H1 (cell line): ENCODE measurements around the gene MORC4. TPM values are rescaled to one million over a fixed set of nuclear protein-coding genes. Genes with fewer than 3 reads are reported as not detected.

Source experiments
- CTCF ChIA-PET: fragments of 300-600 bp; sonication (Branson Sonifier 250); formaldehyde crosslinking; loops from one replicate; lab custom pipeline; 2021; ENCODE audit not compliant: partially characterized antibody; lab: Charles Lee
- POLR2A ChIA-PET: fragments of 300-600 bp; sonication (Branson Sonifier 250); formaldehyde crosslinking; loops from one replicate; lab custom pipeline; 2021; ENCODE audit warnings: inconsistent platforms; ENCODE audit not compliant: partially characterized antibody; lab: Charles Lee
- DNase-seq, 2 experiments: peaks; one replicate each; pipeline versions ENCODE4 v3.0.0 to v3.0.0-alpha.2; 2010 to 2022; ENCODE audit warnings: low spot score in 2 of 2, low read depth in 1 of 2, mixed read lengths in 1 of 2
- FAIRE-seq: peaks from 2 replicates; lab custom pipeline; 2011; peaks lifted over from hg19 to GRCh38; lab: Jason Lieb, UNC
- H2AFZ ChIP-seq: 2 replicates; pipeline ENCODE4 v1.8.1; 2012; ENCODE audit warnings: low read length, inconsistent platforms
- H2AK5ac ChIP-seq: 2 replicates; pipeline ENCODE4 v1.6.1; 2013; ENCODE audit warnings: low read depth, low read length
- H2BK120ac ChIP-seq: replicated peaks from 2 replicates; pipeline ENCODE3; 2013; ENCODE audit warnings: low read depth, low read length, inconsistent platforms
- H2BK12ac ChIP-seq: 2 replicates; pipeline ENCODE4 v1.6.1; 2013; ENCODE audit warnings: low read depth, low read length
- H2BK15ac ChIP-seq: 2 replicates; pipeline ENCODE4 v1.6.1; 2013; ENCODE audit warnings: low read length
- H2BK20ac ChIP-seq: 2 replicates; pipeline ENCODE4 v1.6.1; 2013; ENCODE audit warnings: low read length
- H2BK5ac ChIP-seq: 2 replicates; pipeline ENCODE4 v1.6.1; 2013; ENCODE audit warnings: low read depth, low read length
- H3K14ac ChIP-seq: 2 replicates; pipeline ENCODE4 v1.6.1; 2013; ENCODE audit warnings: inconsistent platforms; ENCODE audit not compliant: insufficient read length
- H3K18ac ChIP-seq: 2 replicates; pipeline ENCODE4 v1.6.1; 2013; ENCODE audit warnings: low read length; ENCODE audit errors: extremely low read depth
- H3K23ac ChIP-seq: 2 replicates; pipeline ENCODE4 v1.6.1; 2013; ENCODE audit warnings: inconsistent platforms; ENCODE audit not compliant: insufficient read length
- H3K23me2 ChIP-seq: 2 replicates; pipeline ENCODE4 v1.6.1; 2013; ENCODE audit warnings: low read depth, low read length
- H3K27ac ChIP-seq: 2 replicates; pipeline ENCODE4 v1.6.1; 2011; ENCODE audit warnings: low read depth, low read length, inconsistent platforms
- H3K27me3 ChIP-seq, 4 experiments: replicated peaks in 1 of 4; 1 replicate in 1 of 4; 2 replicates in 3 of 4; pipeline versions ENCODE4 v1.6.1 to v1.8.1; 2011 to 2013; ENCODE audit warnings: low read length in 3 of 4, mild to moderate bottlenecking in 3 of 4, inconsistent platforms in 2 of 4, mixed read lengths in 2 of 4, moderate library complexity in 1 of 4; ENCODE audit not compliant: control insufficient read depth in 3 of 4, insufficient read depth in 3 of 4; ENCODE audit errors: extremely low read depth in 1 of 4
- H3K36me3 ChIP-seq, 4 experiments: 2 replicates each; pipeline versions ENCODE4 v1.6.1 to v1.8.1; 2011 to 2013; ENCODE audit warnings: mild to moderate bottlenecking in 4 of 4, low read length in 3 of 4, moderate library complexity in 2 of 4, control low read depth in 1 of 4, inconsistent platforms in 1 of 4; ENCODE audit not compliant: insufficient read depth in 4 of 4, control insufficient read depth in 2 of 4
- H3K4ac ChIP-seq: replicated peaks from 2 replicates; pipeline ENCODE3; 2013; ENCODE audit warnings: low read length, low read depth, mixed read lengths, inconsistent platforms; ENCODE audit not compliant: insufficient read length
- H3K4me1 ChIP-seq, 4 experiments: replicated peaks in 1 of 4; 1 replicate in 1 of 4; 2 replicates in 3 of 4; pipeline versions ENCODE4 v1.6.1 to v1.8.1; 2011 to 2013; ENCODE audit warnings: low read length in 3 of 4, inconsistent platforms in 2 of 4, mixed read lengths in 1 of 4; ENCODE audit not compliant: insufficient read depth in 4 of 4, control insufficient read depth in 3 of 4
- H3K4me2 ChIP-seq, 2 experiments: 2 replicates each; pipeline versions ENCODE4 v1.6.1 to v1.8.1; 2011 to 2013; ENCODE audit warnings: low read depth in 2 of 2, low read length in 2 of 2, control low read depth in 1 of 2, inconsistent platforms in 1 of 2, mild to moderate bottlenecking in 1 of 2; ENCODE audit not compliant: insufficient read depth in 1 of 2
- H3K4me3 ChIP-seq, 4 experiments: fragments of 200-600, 300-600 bp in 1 of 4; sonication (generic), shearing (Covaris generic), sonication (Bioruptor Twin) in 1 of 4; 2 replicates each; pipeline versions ENCODE4 v1.5.1 to v1.8.1; 2011 to 2016; ENCODE audit warnings: low read length in 4 of 4, low read depth in 3 of 4, control low read depth in 2 of 4, inconsistent platforms in 2 of 4, mild to moderate bottlenecking in 2 of 4, mixed read lengths in 1 of 4, moderate library complexity in 1 of 4; ENCODE audit not compliant: insufficient read depth in 2 of 4; ENCODE audit errors: extremely low read depth in 1 of 4
- H3K56ac ChIP-seq: replicated peaks from 2 replicates; pipeline ENCODE3; 2013; ENCODE audit warnings: low read depth, mild to moderate bottlenecking, mixed read lengths, low read length, inconsistent platforms; ENCODE audit not compliant: insufficient read length
- H3K79me1 ChIP-seq: 2 replicates; pipeline ENCODE4 v1.6.1; 2013; ENCODE audit warnings: low read depth, low read length, control low read depth
- H3K79me2 ChIP-seq, 2 experiments: 2 replicates each; pipeline versions ENCODE4 v1.6.1 to v1.8.1; 2012 to 2013; ENCODE audit warnings: low read length in 2 of 2, mild to moderate bottlenecking in 2 of 2, inconsistent platforms in 1 of 2; ENCODE audit not compliant: insufficient read depth in 2 of 2, control insufficient read depth in 1 of 2
- H3K9ac ChIP-seq, 4 experiments: replicated peaks in 1 of 4; 1 replicate in 1 of 4; 2 replicates in 3 of 4; pipeline versions ENCODE4 v1.6.1 to v1.8.1; 2011 to 2013; ENCODE audit warnings: low read depth in 3 of 4, low read length in 3 of 4, control low read depth in 2 of 4, mild to moderate bottlenecking in 2 of 4, moderate library complexity in 2 of 4, inconsistent platforms in 1 of 4; ENCODE audit errors: extremely low read depth in 1 of 4
- H3K9me3 ChIP-seq, 2 experiments: 2 replicates each; pipeline versions ENCODE4 v1.6.1 to v1.8.1; 2012 to 2013; ENCODE audit warnings: mild to moderate bottlenecking in 2 of 2, moderate library complexity in 2 of 2, control low read depth in 1 of 2, inconsistent platforms in 1 of 2, low read depth in 1 of 2, low read length in 1 of 2, mixed read lengths in 1 of 2; ENCODE audit not compliant: insufficient read depth in 2 of 2
- H4K20me1 ChIP-seq, 2 experiments: replicated peaks in 1 of 2; 2 replicates each; pipeline versions ENCODE3 to v1.8.1; 2011 to 2013; ENCODE audit warnings: inconsistent platforms in 2 of 2, low read length in 2 of 2, mild to moderate bottlenecking in 1 of 2; ENCODE audit not compliant: insufficient read depth in 2 of 2, control insufficient read depth in 1 of 2
- H4K5ac ChIP-seq: 2 replicates; pipeline ENCODE4 v1.6.1; 2013; ENCODE audit warnings: low read length, low read depth, mixed read lengths, inconsistent platforms; ENCODE audit not compliant: insufficient read length
- H4K8ac ChIP-seq: 2 replicates; pipeline ENCODE4 v1.8.0; 2013; ENCODE audit warnings: mild to moderate bottlenecking, moderate library complexity, low read length, inconsistent platforms; ENCODE audit not compliant: insufficient read depth; ENCODE audit errors: extremely low read depth
- H4K91ac ChIP-seq: replicated peaks from 2 replicates; pipeline ENCODE3; 2013; ENCODE audit warnings: low read length, mixed read lengths, inconsistent platforms; ENCODE audit not compliant: insufficient read length
- ASH2L ChIP-seq: fragments of 200-600, 300-600 bp; sonication (generic); IDR thresholded peaks from one replicate; pipeline ENCODE4 v1.7.1; 2017; ENCODE audit warnings: low read length
- WGBS, 2 experiments: shearing (Covaris generic) in 1 of 2; methylation state at CpG; one replicate each; pipeline versions ENCODE4 v1.1.6 to v1.1.7; 2013 to 2015; ENCODE audit warnings: low lambda C conversion rate in 2 of 2, mixed read lengths in 2 of 2, inconsistent platforms in 1 of 2, low coverage in 1 of 2, missing lambda C conversion rate in 1 of 2; ENCODE audit not compliant: insufficient replicate concordance in 2 of 2, insufficient coverage in 1 of 2, insufficient read length in 1 of 2; ENCODE audit errors: extremely low coverage in 1 of 2, missing lambda C conversion rate in 1 of 2; 5-methylcytosine and 5-hydroxymethylcytosine counted together
- polyA plus RNA-seq, 7 experiments: library from polyadenylated mRNA; depleted of rRNA in 3 of 7; stranded (reverse) in 5 of 7; unstranded in 2 of 7; fragments of >200 nt in 5 of 7; fragments of 200-250 nt in 2 of 7; gene quantifications; 1 replicate in 5 of 7; 2 replicates in 1 of 7; 4 replicates in 1 of 7; pipeline versions ENCODE4 v1.2.1 to v1.2.3, GENCODE V29; 2011 to 2013; ENCODE audit warnings: missing spikeins in 2 of 7, mixed read lengths in 2 of 7
- total RNA-seq: library from RNA; stranded (reverse); fragmentation: NEBNext Ultra II Directional; extraction: Animal tissue kit (Norgen Biotek cat#: 25700); gene quantifications from 2 replicates; pipeline ENCODE4 v1.2.1, GENCODE V29; 2021

The MORC4 gene
- total and polyA plus RNA-seq, 2 of the 8 experiments (the other 6 are each of a cell fraction or from before 2014, with no cell fraction given) = 1.4 to 2.5 TPM

- Histone ChIP-seq H4K5ac (no peak overlapping the region), H3K79me1 (no peaks in the 10 kb centered on the region), H4K91ac (no peak overlapping the region), H3K9me3 (no peaks in the 10 kb centered on the region), H3K36me3 (no peaks in the 10 kb centered on the region), H2BK120ac (no peak overlapping the region), H3K4me1 (no peaks in the 10 kb centered on the region), H3K79me2 (no peaks in the 10 kb centered on the region), H2BK5ac (no peak overlapping the region), H3K56ac (no peak overlapping the region), H3K18ac (no peak overlapping the region), H3K27me3 (no peaks in the 10 kb centered on the region), H2BK12ac (no peak overlapping the region), H2AK5ac (no peak overlapping the region), H3K23me2 (no peaks in the 10 kb centered on the region), H2AFZ (no peak overlapping the region), H3K4me3 (no peak overlapping the region), H4K20me1 (no peaks in the 10 kb centered on the region), H2BK15ac (no peak overlapping the region), H3K14ac (no peak overlapping the region), H3K4me2 (no peak overlapping the region), H2BK20ac (no peak overlapping the region), H3K27ac (no peak overlapping the region), H3K4ac (no peak overlapping the region), H3K9ac (no peak overlapping the region), H4K8ac (no peak overlapping the region), H3K23ac (no peak overlapping the region)
- DNase-seq (no peak), FAIRE-seq (no peak)
- POLR2A ChIA-PET = no interaction called here
- CTCF ChIA-PET = interaction anchor here (1.2 kb wide), 1 partner anchor 16 kb away, joined by 4 read pairs; no protein-coding TSS in a partner anchor
- 100% methylated on average over 1 of the region's 1 CpG; no CpG with 5 or more reads in 1 of the 2 experiments for WGBS, 2 experiments
- TF ChIP-seq ASH2L = no peak
Observed at GRCh38 chrX:106936246-106936645, 63.8 kb downstream of the MORC4 start.
